T-helper 22 cell (primary cell): ENCODE results near the gene GLI1.
"Not testable (repeated sequence)": the region's sequence is repeated elsewhere in the genome, so short reads cannot be mapped to it uniquely, and the experiment has no call there.

Experiments
- DNase-seq: peaks from one replicate; pipeline ENCODE4 v3.0.0-alpha.2; 2020; ENCODE audit warnings: low read depth

GLI1 gene

DNA sequence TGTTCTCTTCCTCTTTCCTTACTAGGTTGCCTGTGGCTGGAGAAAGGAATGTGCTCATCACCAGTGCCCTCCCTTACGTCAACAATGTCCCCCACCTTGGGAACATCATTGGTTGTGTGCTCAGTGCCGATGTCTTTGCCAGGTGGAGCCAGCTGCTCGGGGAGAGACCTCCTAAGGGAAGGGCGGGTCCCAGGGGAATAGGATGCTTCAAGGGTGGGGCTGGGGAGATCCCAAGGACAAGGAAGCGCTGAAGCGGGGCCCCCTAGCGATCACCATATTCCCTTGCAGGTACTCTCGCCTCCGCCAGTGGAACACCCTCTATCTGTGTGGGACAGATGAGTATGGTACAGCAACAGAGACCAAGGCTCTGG lies 38.5 kb downstream of the GLI1 start:
- DNase-seq, result no peak

GRCh38 chr12:57498571-57498970 lies 39.0 kb downstream of the GLI1 start:
- DNase-seq, result no peak

DNA sequence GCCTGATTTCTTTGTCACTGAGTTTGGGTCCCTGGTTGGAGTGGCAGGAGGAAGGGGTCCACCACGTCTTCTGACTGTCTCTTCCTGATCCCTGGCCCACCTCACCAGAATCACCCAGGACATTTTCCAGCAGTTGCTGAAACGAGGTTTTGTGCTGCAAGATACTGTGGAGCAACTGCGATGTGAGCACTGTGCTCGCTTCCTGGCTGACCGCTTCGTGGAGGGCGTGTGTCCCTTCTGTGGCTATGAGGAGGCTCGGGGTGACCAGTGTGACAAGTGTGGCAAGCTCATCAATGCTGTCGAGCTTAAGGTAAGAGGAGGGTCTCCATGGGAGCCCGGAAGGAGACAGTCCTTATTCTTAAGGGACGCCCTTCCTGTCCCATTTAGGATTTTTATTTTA lies 40.6 kb downstream of the GLI1 start:
- no peak for DNase-seq

DNA sequence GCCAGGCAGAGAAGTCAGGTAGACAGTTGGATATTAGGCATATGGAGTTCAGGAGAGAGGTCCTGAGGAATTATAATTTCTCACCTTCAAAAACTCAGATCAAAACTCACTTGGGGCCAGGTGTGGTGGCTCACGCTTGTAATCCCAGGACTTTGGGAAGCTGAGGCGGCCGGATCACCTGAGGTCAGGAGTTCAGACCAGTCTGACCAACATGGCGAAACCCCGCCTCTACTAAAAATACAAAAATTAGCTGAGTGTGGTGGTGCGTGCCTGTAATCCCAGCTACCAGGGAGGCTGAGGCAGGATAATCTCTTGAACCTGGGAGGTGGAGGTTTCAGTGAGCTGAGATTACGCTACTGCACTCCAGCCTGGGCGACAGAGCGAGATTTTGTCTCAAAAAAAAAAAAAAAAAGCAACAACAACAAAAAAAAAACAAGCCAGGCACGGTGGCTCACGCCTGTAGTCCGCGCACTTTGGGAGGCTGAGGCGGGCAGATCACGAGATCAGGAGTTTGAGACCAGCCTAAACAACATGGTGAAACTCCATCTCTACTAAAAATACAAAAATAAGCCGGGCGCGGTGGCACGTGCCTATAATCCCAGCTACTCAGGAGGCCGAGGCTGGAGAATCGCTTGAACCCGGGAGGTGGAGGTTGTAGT lies 42.9 kb downstream of the GLI1 start:
- not testable (repeated sequence) for DNase-seq

DNA sequence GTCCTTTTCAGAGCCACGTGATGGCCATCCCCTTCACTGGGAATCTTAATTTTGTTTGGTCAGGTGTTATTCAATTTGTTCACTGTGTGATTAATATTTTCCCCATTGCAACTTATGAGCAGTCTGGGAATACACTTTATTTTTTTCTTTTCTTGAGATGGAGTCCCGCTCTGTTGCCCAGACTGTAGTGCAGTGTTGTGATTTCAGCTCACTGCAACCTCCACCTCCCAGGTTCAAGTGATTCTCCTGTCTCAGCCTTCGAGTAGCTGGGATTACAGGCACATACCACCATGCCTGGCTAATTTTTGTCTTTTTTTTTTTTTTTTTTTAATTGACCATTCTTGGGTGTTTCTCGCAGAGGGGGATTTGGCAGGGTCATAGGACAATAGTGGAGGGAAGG lies 47.0 kb downstream of the GLI1 start:
- not testable (repeated sequence) for DNase-seq

DNA sequence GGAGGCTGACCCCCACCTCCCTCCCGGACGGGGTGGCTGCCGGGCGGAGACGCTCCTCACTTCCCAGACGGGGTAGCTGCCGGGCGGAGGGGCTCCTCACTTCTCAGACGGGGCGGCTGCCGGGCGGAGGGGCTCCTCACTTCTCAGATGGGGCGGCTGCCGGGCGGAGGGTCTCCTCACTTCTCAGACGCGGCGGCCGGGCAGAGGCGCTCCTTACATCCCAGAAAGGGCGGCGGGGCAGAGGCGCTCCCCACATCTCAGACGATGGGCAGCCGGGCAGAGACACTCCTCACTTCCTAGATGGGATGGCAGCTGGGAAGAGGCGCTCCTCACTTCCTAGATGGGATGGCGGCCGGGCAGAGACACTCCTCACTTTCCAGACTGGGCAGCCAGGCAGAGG lies 48.2 kb downstream of the GLI1 start:
- DNase-seq, result not testable (repeated sequence)

DNA sequence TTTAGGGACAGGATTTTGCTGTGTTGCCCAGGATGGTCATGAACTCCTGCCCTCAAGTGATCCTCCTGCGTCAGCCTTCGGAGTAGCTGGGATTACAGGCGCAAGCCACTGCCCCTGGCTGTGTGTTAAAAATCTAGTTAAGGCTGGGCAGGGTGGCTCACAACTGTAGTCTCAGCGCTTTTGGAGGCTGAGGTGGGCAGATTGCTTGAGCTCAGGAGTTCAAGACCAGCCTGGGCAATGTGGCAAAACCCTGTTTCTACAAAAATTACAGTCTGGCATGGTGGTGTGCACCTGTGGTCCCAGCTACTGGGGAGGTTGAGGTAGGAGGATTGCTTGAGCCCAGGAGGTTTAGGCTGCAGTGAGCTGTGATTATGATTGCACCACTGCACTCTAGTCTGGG lies 51.6 kb downstream of the GLI1 start:
- no peak for DNase-seq

GRCh38 chr12:57511588-57512325 lies 52.2 kb downstream of the GLI1 start:
- DNase-seq, result no peak

GRCh38 chr12:57512665-57513064 lies 53.1 kb downstream of the GLI1 start:
- no peak for DNase-seq

DNA sequence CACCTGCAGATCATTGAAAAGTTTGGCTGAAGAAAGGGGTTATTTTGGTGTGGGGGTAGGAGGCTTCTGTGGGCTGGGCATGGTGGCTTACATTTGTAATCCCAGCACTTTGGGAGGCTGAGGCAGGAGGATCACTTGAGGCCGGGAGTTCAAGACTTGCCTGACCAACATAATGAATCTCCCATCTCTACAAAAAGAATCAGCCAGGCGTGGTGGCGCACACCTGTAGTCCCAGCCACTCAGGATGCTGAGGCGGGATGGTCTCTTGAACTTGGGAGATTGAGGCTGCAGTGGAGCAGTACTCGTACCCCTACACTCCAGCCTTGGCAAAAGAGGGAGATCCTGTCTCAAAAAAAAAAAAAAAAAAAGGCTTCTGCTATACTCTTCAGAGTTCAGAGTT lies 53.7 kb downstream of the GLI1 start:
- DNase-seq, result no peak

GRCh38 chr12:57513677-57514076 lies 54.1 kb downstream of the GLI1 start:
- not testable (repeated sequence) for DNase-seq

DNA sequence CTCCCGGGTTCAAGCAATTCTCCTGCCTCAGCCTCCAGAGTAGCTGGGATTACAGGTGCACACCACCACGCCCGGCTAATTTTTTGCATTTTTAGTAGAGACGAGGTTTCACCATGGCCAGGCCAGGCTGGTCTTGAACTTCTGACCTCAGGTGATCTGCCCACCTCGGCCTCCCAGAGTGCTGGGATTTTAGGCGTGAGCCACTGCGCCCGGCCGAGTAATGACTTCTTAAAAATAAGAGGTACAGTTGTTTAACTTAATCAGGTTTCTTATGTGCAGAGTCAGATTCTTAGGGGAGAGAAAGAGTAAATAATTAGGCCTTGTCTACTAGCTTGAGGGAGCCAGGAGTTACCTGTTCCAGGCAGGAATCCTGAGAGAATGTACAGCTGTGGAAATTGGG lies 54.7 kb downstream of the GLI1 start:
- DNase-seq, result not testable (repeated sequence)

DNA sequence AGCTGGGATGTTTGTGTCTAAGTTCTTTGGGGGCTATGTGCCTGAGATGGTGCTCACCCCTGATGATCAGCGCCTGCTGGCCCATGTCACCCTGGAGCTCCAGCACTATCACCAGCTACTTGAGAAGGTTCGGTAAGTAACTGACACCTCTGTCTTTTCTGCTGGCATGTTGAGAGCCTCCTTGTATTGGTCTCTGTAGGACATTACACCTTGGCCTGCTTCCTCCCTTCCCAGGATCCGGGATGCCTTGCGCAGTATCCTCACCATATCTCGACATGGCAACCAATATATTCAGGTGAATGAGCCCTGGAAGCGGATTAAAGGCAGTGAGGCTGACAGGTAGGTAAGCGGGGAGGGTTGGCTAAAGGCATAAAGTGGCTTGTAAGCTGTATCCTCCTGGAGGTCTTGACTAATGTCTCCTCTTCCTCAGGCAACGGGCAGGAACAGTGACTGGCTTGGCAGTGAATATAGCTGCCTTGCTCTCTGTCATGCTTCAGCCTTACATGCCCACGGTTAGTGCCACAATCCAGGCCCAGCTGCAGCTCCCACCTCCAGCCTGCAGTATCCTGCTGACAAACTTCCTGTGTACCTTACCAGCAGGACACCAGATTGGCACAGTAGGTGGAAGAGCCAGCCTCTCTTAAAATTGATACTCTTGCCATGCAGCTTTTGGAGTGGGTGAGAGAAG lies 55.3 kb downstream of the GLI1 start:
- no peak for DNase-seq

GRCh38 chr12:57515408-57515933 lies 55.9 kb downstream of the GLI1 start:
- DNase-seq, result no peak

GRCh38 chr12:57515934-57516541 lies 56.5 kb downstream of the GLI1 start:
- DNase-seq, result no peak

DNA sequence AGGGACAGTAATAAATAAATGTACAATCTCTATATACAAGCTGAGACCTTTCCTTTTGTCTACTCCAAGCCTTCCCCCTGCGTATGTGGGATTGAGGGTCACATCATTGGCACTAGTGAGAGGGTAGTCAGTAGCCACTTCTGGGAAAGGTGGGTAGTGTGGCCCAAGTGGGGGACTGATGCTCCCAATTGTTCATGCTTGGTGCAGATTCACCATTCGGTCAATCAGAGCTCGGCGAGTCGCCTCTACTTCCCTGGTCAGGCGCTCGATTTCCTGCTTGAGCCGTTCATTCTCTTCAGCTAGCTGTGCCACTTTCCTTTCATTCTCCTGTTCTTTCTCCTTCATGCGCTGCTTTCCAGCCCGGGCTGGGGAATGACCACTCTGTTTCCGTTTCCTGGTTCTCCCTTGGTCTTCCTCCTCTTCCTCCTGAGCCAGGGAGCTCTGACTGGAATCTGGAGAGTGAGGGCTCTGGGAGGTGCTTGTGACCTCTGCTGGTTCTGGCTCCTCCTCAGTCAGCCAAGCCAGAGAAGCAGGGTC lies 57.1 kb downstream of the GLI1 start:
- no peak for DNase-seq

- no peak for DNase-seq
These were observed 57.6 kb downstream of the GLI1 start for GRCh38 chr12:57517187-57517586.

DNA sequence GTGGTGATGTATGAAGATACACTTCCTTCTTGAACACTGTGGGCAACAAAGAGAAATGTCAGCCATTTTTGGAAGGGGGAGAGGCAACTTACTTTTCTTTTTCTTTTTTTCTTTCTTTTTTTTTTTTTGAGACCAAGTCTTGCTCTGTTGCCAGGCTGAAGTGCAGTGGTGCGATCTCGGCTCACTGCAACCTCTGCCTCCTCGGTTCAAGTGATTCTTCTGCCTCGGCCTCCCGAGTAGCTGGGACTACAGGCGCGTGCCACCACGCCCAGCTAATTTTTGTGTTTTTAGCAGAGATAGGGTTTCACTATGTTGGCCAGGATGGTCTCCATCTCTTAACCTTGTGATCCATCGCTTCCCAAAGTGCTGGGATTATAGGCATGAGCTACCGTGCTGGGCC lies 58.1 kb downstream of the GLI1 start:
- not testable (repeated sequence) for DNase-seq

- no peak for DNase-seq
These were observed 58.8 kb downstream of the GLI1 start for GRCh38 chr12:57518176-57518919.

GRCh38 chr12:57518920-57519795 lies 59.6 kb downstream of the GLI1 start:
- no peak for DNase-seq

DNA sequence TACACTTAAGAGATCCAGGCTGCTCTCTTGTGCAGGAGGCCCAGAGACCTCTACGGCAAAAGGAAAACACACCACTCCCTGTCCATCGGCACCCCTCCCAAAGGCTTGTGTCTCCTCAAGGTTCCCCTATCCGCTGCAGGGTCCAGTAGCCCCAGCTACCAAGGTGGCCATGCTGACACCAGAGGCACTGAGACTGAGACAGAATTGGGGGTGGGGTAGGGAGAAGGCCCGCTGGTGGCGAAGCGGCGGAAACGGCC lies 60.1 kb downstream of the GLI1 start:
- no peak for DNase-seq
